Pancreas (tissue), 10 donors: ENCODE results near the gene SEC24A. TPM values are rescaled to one million over a fixed set of nuclear protein-coding genes. Genes with fewer than 3 reads are reported as not detected.
"Not testable (repeated sequence)": the region's sequence is repeated elsewhere in the genome, so short reads cannot be mapped to it uniquely, and the experiment has no call there.

Source experiments
- ATAC-seq, 4 donors: fragments of 200-7000 bp; cut with Tn5 transposase; one replicate each; pipeline versions ENCODE4 v1.8.0 to v1.9.1; 2020; ENCODE audit warnings: mild to moderate bottlenecking in 4 of 4, moderate library complexity in 4 of 4
- DNase-seq, 6 donors: peaks; one replicate each; pipeline ENCODE4 v3.0.0-alpha.2; 2020
- FAIRE-seq: peaks from 2 replicates; lab custom pipeline; 2012; peaks lifted over from hg19 to GRCh38; lab: Jason Lieb, UNC
- H3K27ac ChIP-seq, 4 donors: fragments of 200-600 bp; sonication (generic); 1 replicate in 3 of 4; 2 replicates in 1 of 4; pipeline versions ENCODE4 v1.5.0 to v1.8.0; 2020
- H3K27me3 ChIP-seq, 4 donors: fragments of 200-600 bp; one replicate each; pipeline ENCODE4 v1.8.0; 2021
- H3K36me3 ChIP-seq, 3 donors: fragments of 200-600 bp; sonication (generic) in 1 of 3; one replicate each; pipeline versions ENCODE4 v1.5.0 to v1.8.0; 2020 to 2021
- H3K4me1 ChIP-seq, 3 donors: fragments of 200-600 bp; one replicate each; pipeline ENCODE4 v1.8.0; 2021
- H3K4me3 ChIP-seq, 4 donors: fragments of 200-600 bp; sonication (generic) in 2 of 4; one replicate each; pipeline versions ENCODE4 v1.5.0 to v1.8.0; 2020 to 2021
- H3K9me3 ChIP-seq, 4 donors: fragments of 200-600 bp; one replicate each; pipeline ENCODE4 v1.8.0; 2021
- CTCF ChIP-seq, 4 donors: fragments of 200-600 bp; sonication (generic) in 3 of 4; IDR thresholded peaks; one replicate each; pipeline versions ENCODE4 v1.5.0 to v1.8.0; 2021; ENCODE audit warnings: antibody characterized with exemption in 4 of 4
- WGBS, 2 donors: extraction: QIAGEN DNeasy Blood & Tissue Kit; methylation state at CpG; one replicate each; pipeline ENCODE4 v1.1.7; 2013; 5-methylcytosine and 5-hydroxymethylcytosine counted together
- intact Hi-C, 3 donors: fragments of 100-400 bp; cut with DNase I; formaldehyde crosslinking; loops; one replicate each; pipeline versions ENCODE4 v1.11.1 to v1.14.2; 2022
- polyA plus RNA-seq, 2 donors: library from polyadenylated mRNA; stranded (reverse); fragments of 200-250 nt; gene quantifications; one replicate each; pipeline ENCODE4 v1.2.3, GENCODE V29; 2013
- total RNA-seq, 6 donors: library from RNA; stranded (reverse); fragmentation: NEBNext Ultra II Directional in 4 of 6; extraction: Animal tissue kit (Norgen Biotek cat#: 25700) in 4 of 6; gene quantifications; one replicate each; pipeline versions ENCODE4 v1.2.1 to v1.2.4, GENCODE V29; 2021 to 2023
- donor health status: healthy with polysubstance abuse.
- donor health status: DM: no; HTN: no; CAD: no; lungs with moderate emphysema.
- donor health status: DM: no; HTN: no; CAD: no.
- donor health status: control.
- donor health status: control.
- donor health status: Bipolar disorder and iron deficiency.
- donor health status: DM: yes; HTN: yes; CAD: no.
- donor health status: DM: no; HTN: no; CAD: no.
- donor health status: DM: no; HTN: no; CAD: no.
- donor health status: DM: yes; HTN: yes; CAD: no.

SEC24A gene
- total and polyA plus RNA-seq, 8 donors, result 3.4 to 18.1 (median 10.2) TPM

DNA sequence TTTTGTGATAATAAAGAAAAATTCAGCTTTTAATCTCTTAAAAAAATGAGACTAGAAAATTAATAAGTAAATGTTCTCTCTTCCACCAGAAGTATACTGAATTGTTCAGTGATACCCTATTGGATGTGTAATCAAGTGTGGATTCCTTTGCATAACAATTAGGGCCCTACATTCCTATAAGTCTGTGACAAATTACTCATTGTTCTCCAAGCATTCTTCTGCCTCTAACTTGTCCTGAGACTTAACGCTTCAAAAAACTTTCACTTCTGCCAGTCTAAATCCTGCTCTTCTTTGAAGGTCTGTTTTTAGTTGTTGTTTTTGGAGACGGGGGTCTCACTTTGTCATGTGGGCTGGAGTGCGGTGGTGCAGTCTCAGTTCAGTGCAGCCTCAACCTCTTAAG is 100.8 kb downstream of the SEC24A start:
- ATAC-seq (no peak), FAIRE-seq (no peak), DNase-seq (no peak)
- no peaks in the 10 kb centered on the region for H3K9me3 ChIP-seq
- intact Hi-C loops, result no loop called here
- no peak overlapping the region for H3K27ac ChIP-seq
- TF ChIP-seq CTCF (IDR thresholded peaks at IDR 0.05), result no peak
- no peaks in the 10 kb centered on the region for H3K27me3 ChIP-seq
- H3K36me3 ChIP-seq, result no peaks in the 10 kb centered on the region
- 89 to 96% methylated on average over 3 of the region's 3 CpGs for WGBS, 2 donors
- H3K4me3 ChIP-seq, result no peak overlapping the region
- no peaks in the 10 kb centered on the region for H3K4me1 ChIP-seq

GRCh38 chr5:134758176-134758503 is 109.6 kb downstream of the SEC24A start:
- no peak for FAIRE-seq
- TF ChIP-seq CTCF (IDR thresholded peaks at IDR 0.05), result no peak
- H3K4me1 ChIP-seq, result peaks cover 5 to 11% (median 8%) of the 10 kb centered on the region in 3 donors
- H3K27me3 ChIP-seq, result no peaks in the 10 kb centered on the region
- no peaks in the 10 kb centered on the region for H3K36me3 ChIP-seq
- no peak overlapping the region for H3K27ac ChIP-seq
- no peaks in the 10 kb centered on the region for H3K9me3 ChIP-seq
- peak overlapping the region; percentile 73 to 95 (median 86) for H3K4me3 ChIP-seq
- no peak for DNase-seq
- intact Hi-C loops, result no loop called here
- 19 to 23% methylated on average over 9 of the region's 9 CpGs for WGBS, 2 donors
- ATAC-seq, result peak; percentile 19 to 53 (median 31)

DNA sequence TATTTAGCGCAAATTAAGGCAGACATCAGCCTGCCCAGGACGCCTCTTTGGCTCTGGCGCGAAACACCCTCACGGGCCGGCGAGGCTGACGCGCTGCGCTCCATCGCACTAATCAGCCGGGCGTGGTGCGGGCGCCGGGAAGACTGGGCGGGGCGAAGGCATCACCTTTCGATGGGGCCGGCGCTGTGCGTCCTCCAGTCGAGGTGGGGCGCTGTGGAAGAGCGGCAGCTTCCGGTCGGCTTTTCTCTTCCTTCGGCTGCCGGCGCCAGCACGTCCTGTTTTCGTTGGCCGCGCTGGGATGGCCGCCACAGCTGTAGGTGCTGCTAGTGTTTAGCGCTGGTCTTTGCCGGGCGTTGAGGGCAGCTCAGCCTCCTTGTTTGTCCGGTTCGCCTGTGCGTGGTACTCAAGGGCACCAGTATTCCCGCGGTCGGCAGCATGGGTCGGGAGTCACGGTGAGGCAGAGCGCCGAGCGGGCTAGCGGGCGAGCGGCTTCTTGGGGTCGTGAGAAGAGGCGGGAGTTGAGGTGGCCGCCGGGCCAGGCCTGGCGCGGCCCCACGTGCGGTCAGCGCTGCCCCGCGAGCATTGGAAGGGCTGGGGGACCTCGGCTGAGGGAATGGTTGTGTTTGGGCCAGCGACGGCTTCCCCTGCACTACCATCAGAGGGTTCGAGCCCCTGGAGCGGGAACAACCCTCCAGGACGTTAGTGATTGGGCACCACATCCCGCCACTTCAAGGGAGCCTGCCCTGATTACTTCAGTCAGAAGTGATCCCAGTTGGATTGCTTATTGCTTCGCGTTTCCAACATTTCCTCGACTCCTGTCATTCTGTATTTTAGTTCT is 110.1 kb downstream of the SEC24A start, which contains the start of gene DDX46:
Gene DDX46 (plus strand): TSS at position 276 of the 838 bp plus-strand sequence. CDS start 160 bp downstream, at position 436.
- intact Hi-C loops, result no loop called here
- peak; percentile 42 to 80 (median 58) for TF ChIP-seq CTCF (IDR thresholded peaks at IDR 0.05)
- Histone ChIP-seq H3K4me1 (peaks cover 5 to 11% (median 8%) of the 10 kb centered on the region in 3 donors), H3K36me3 (no peaks in the 10 kb centered on the region), H3K27ac (peak within 1 kb of the TSS in 3 of 4 donors; percentile 12 to 58 (median 39)), H3K4me3 (peak within 1 kb of the TSS; percentile 73 to 95 (median 86)), H3K27me3 (no peaks in the 10 kb centered on the region), H3K9me3 (no peaks in the 10 kb centered on the region)
- 0 to 1% methylated on average over 71 to 73 of the region's 73 CpGs for WGBS, 2 donors
- DNase-seq, result peak; percentile 89 to 97 (median 94)
- peak; percentile 100 for ATAC-seq
- FAIRE-seq, result no peak

- ATAC-seq, H3K9me3 ChIP-seq, H3K27me3 ChIP-seq, intact Hi-C loops, FAIRE-seq, H3K4me3 ChIP-seq, H3K27ac ChIP-seq, DNase-seq, H3K4me1 ChIP-seq: not testable (repeated sequence)
- peaks cover 4 to 40% (median 7%) of the 10 kb centered on the region in 3 donors for H3K36me3 ChIP-seq
- WGBS, 2 donors, result 96 to 97% methylated on average over 21 of the region's 21 CpGs
Measured at GRCh38 chr5:134767528-134768291, 119.1 kb downstream of the SEC24A start.

GRCh38 chr5:134769206-134769605 is 120.6 kb downstream of the SEC24A start:
- Histone ChIP-seq H3K9me3 (no peaks in the 10 kb centered on the region), H3K36me3 (peaks cover 4 to 52% (median 12%) of the 10 kb centered on the region in 3 donors), H3K4me1 (no peaks in the 10 kb centered on the region), H3K27me3 (no peaks in the 10 kb centered on the region), H3K27ac (no peak overlapping the region), H3K4me3 (no peak overlapping the region)
- ATAC-seq, result no peak
- intact Hi-C loops, result no loop called here
- FAIRE-seq, result no peak
- DNase-seq, result no peak
- no peak for TF ChIP-seq CTCF (IDR thresholded peaks at IDR 0.05)
- WGBS, 2 donors, result 79 to 84% methylated on average over 4 of the region's 4 CpGs
